Measurements from ENCODE around the gene EPB41L4B.

DNA sequence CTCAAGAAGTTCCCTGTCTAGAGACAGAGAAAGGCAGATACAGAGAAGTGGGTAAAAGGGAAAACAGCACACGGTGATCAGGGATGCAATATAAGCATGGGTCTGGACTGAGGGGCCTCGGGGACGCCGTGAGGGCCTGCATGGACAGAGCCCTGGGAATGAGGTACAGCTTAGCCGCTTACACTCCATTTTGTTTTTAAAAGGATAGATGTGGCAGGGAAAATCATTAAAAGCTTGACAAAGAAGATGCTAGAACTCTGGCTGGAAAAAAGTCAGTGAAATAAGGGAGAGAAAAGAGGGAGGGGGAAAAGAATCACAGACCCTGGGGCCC is 69.1 kb downstream of the EPB41L4B start:
- TF ChIP-seq, protein P1, sequence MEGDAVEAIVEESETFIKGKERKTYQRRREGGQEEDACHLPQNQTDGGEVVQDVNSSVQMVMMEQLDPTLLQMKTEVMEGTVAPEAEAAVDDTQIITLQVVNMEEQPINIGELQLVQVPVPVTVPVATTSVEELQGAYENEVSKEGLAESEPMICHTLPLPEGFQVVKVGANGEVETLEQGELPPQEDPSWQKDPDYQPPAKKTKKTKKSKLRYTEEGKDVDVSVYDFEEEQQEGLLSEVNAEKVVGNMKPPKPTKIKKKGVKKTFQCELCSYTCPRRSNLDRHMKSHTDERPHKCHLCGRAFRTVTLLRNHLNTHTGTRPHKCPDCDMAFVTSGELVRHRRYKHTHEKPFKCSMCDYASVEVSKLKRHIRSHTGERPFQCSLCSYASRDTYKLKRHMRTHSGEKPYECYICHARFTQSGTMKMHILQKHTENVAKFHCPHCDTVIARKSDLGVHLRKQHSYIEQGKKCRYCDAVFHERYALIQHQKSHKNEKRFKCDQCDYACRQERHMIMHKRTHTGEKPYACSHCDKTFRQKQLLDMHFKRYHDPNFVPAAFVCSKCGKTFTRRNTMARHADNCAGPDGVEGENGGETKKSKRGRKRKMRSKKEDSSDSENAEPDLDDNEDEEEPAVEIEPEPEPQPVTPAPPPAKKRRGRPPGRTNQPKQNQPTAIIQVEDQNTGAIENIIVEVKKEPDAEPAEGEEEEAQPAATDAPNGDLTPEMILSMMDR (IDR thresholded peaks at IDR 0.05) = no peak
- no peak for TF ChIP-seq POLR2A (IDR thresholded peaks at IDR 0.05)
